ENCODE measurements around the gene ATXN1L. TPM values are rescaled to one million over a fixed set of nuclear protein-coding genes. Genes with fewer than 3 reads are reported as not detected.
"Not testable (repeated sequence)": the region's sequence is repeated elsewhere in the genome, so short reads cannot be mapped to it uniquely, and the experiment has no call there.

The ATXN1L gene
- 10 to 100 TPM; 32.8 to 38.2 (median 35.9) TPM for polyA plus RNA-seq (ENCODE audit: insufficient read length in 4 of 4)

GRCh38 chr16:71845639-71846430 lies at the start of gene ATXN1L:
Gene ATXN1L (plus strand): TSS chr16:71845976. CDS start chr16:71849741, 3,765 bp downstream.
- peak; percentile 47 to 85 (median 75) for DNase-seq (ENCODE audit: low read depth in 4 of 4, low spot score in 2 of 4)

- no peak for DNase-seq (ENCODE audit: low read depth in 4 of 4, low spot score in 2 of 4)
These were observed 49.2 kb upstream of the ATXN1L start for GRCh38 chr16:71796501-71797097.

GRCh38 chr16:71803305-71803690 lies 42.5 kb upstream of the ATXN1L start:
- no peak for DNase-seq (ENCODE audit: low read depth in 4 of 4, low spot score in 2 of 4)

- peak in 2 of 4 donors; percentile 10 to 13 for DNase-seq (ENCODE audit: low read depth in 4 of 4, low spot score in 2 of 4)
These were observed 37.7 kb upstream of the ATXN1L start for GRCh38 chr16:71807905-71808592.

- peak; percentile 96 to 100 (median 98) for DNase-seq (ENCODE audit: low read depth in 4 of 4, low spot score in 2 of 4)
These were observed 37.0 kb upstream of the ATXN1L start, which contains the start of gene AP1G1 for GRCh38 chr16:71808593-71809459. Gene AP1G1 (minus strand): TSS chr16:71808834. CDS start chr16:71789479, 19,355 bp downstream.

GRCh38 chr16:71810155-71810530 lies 35.6 kb upstream of the ATXN1L start:
- DNase-seq (ENCODE audit: low read depth in 4 of 4, low spot score in 2 of 4) = not testable (repeated sequence)

GRCh38 chr16:71811261-71811803 lies 34.4 kb upstream of the ATXN1L start:
- no peak for DNase-seq (ENCODE audit: low read depth in 4 of 4, low spot score in 2 of 4)

- DNase-seq (ENCODE audit: low read depth in 4 of 4, low spot score in 2 of 4) = not testable (repeated sequence)
These were observed 28.6 kb upstream of the ATXN1L start for GRCh38 chr16:71817155-71817500.

- DNase-seq (ENCODE audit: low read depth in 4 of 4, low spot score in 2 of 4) = no peak
These were observed 19.2 kb upstream of the ATXN1L start for GRCh38 chr16:71826533-71827017.

GRCh38 chr16:71830359-71830758 lies 15.4 kb upstream of the ATXN1L start:
- DNase-seq (ENCODE audit: low read depth in 4 of 4, low spot score in 2 of 4) = no peak

- DNase-seq (ENCODE audit: low read depth in 4 of 4, low spot score in 2 of 4) = not testable (repeated sequence)
These were observed 14.1 kb upstream of the ATXN1L start for GRCh38 chr16:71831698-71832097.

GRCh38 chr16:71832112-71832511 lies 13.7 kb upstream of the ATXN1L start:
- DNase-seq (ENCODE audit: low read depth in 4 of 4, low spot score in 2 of 4) = not testable (repeated sequence)

GRCh38 chr16:71834291-71834690 lies 11.5 kb upstream of the ATXN1L start:
- DNase-seq (ENCODE audit: low read depth in 4 of 4, low spot score in 2 of 4) = no peak

- DNase-seq (ENCODE audit: low read depth in 4 of 4, low spot score in 2 of 4) = no peak
These were observed 8.6 kb upstream of the ATXN1L start for GRCh38 chr16:71837150-71837549.

- no peak for DNase-seq (ENCODE audit: low read depth in 4 of 4, low spot score in 2 of 4)
These were observed 5.7 kb upstream of the ATXN1L start for GRCh38 chr16:71840052-71840451.

- no peak for DNase-seq (ENCODE audit: low read depth in 4 of 4, low spot score in 2 of 4)
These were observed 2.2 kb upstream of the ATXN1L start for GRCh38 chr16:71843572-71843971.

GRCh38 chr16:71846431-71846830 lies 655 bp downstream of the ATXN1L start:
- no peak for DNase-seq (ENCODE audit: low read depth in 4 of 4, low spot score in 2 of 4)

- DNase-seq (ENCODE audit: low read depth in 4 of 4, low spot score in 2 of 4) = no peak
These were observed 1.3 kb downstream of the ATXN1L start for GRCh38 chr16:71847096-71847495.

GRCh38 chr16:71848622-71849021 lies 2.8 kb downstream of the ATXN1L start:
- DNase-seq (ENCODE audit: low read depth in 4 of 4, low spot score in 2 of 4) = no peak

GRCh38 chr16:71851746-71852145 lies 6.0 kb downstream of the ATXN1L start:
- DNase-seq (ENCODE audit: low read depth in 4 of 4, low spot score in 2 of 4) = no peak
